GM19397 (cell line): Measurements from ENCODE around the gene PM20D2.

Experiments used
- ATAC-seq: cut with Tn5 transposase; IDR thresholded peaks from one replicate; pipeline ENCODE4 v1.9.1; 2021; ENCODE audit warnings: mild to moderate bottlenecking, moderate library complexity; ENCODE audit not compliant: unreplicated experiment

PM20D2 gene

DNA sequence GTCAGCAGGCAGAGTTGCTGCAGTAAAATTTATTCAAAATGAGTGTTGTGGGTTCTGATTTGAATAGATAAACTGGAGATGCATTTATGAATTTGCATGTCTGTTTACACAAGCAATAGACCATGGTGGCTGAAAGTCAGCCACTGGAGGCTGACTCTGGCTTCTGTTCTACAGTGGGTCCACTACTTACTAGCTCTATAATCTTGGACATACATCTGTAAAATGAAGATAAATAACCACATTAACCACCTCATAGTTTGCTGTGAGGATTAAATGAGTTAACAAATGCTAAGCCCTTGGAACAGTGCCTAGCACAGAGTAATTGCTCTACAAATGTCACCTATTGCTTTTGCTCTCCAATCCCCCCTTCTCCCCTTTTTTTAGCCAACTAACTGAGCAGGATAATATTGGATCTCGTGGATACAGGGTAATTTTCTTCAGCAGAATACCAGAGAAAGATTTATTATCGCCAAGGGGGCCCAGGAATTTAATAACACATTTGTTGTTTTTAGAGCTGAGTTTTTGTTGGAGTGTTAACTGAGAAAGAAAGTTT, 1.4 kb upstream of the PM20D2 start:
- peak; percentile 50 for ATAC-seq

DNA sequence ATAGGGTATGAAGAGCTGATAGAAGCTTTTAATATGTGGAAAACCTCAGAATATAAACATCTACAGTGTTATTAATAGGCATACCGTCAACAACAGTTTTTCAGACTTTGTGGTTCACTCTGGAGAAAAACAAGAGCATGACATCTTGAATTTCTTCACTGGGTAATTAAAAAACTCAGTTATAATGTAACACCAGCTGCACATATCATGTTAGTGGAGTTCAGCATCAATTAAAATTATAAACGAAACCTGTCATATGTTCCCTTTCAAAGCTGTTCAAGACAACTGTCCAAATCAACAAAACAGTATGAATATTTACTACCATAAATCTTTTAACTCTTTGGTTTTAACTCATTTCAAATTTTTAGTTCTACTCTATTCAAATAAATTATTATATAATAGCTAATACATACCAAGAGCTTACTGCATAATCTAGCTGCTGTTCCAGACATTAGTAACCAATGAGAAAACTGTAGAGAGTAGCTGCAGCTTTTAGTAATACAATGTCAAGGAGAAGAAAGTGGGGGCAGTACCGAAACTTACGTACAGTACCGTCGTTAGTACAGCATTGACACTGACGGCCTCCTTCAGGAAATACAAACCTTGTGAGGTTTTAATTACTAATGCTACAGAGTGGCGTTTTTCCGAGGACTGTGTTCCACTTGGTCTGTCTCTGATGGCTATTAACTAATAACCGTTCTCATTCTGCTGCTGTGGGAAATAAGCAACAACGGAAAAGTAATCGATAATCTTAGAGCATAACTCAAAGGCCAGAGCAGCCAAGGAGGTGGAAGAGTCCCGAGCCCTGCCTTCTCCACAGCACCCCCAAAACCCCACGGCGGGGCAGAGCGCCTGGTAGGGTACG, 532 bp upstream of the PM20D2 start:
- peak; percentile 47 for ATAC-seq

DNA sequence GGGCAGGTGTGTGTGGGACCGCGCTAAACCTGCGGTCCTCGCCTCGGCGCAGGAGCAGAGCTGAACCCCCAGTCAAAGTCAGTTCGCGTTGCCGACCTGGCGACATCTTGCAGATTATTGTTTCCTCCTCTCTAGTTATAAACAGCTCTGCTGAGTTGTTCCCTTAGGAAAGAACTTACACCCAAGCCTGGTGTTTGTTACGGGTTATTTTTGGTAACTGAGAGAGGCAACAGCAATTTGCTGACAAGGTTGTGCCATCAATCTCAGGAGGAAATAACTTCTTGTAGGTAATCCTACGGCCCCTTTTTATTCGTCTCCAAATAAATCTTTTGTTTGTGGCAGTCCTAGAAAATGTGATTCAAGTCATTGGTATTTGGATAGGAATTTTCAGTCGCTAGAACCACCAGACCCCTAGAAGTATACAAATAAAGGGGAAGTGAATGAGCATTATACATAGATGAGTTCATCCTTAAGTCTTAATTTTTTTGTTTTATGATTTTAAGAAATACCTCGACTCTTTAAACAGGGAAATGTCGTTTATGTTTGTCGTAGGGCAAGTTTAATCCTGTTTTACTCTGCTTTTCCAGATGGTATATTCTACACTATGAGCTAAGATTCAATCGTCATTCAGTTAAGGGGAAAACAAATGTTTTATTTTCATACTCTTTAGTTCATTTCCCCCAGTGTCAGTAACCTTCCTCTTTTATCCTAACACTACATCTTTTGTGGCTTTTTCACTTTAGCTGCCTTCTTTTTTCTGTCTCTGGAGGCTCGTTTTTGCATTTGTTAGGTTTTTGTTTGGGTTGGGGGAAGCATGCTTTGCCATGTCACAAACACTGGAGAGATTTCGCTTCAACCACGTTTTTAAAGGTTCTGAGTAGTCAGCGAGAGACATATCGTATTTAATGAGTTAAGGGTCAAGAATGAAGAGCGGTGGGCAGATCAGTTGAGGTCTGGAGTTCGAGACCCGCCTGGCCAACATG, 1.2 kb downstream of the PM20D2 start:
- ATAC-seq = peak; percentile 15

DNA sequence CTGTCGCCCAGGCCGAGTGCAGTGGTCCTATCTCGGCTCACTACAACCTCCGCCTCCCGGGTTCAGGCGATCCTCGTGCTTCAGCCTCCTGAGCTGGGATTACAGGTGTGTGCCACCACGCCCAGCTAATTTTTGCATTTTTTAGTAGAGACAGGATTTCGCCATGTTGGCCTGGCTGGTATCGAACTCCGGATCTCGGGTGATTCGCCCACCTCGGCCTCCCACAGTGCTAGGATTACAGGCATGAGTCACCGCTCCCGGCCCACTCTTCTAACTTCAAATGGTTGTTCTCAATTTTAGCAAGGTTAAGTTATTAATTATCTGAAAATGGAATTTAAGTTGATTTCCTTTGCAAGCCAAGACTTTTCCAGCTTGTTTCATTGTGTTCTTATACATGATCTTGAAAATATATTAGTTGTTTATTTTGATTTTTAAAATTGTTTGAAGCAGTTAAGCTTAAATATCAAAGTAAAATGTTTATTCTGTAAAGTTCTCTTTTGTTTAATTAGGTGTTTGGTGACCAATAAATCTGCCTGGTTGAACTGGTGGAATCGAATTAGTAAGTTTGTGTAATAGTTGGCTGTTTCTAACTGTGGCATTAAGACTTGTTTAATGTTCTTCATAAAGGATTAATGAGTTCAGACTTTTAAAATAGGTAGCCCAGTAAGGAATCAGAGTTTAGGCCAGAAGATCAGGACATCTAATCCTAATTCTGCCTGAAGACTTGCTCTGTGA, 2.3 kb downstream of the PM20D2 start:
- no peak for ATAC-seq

DNA sequence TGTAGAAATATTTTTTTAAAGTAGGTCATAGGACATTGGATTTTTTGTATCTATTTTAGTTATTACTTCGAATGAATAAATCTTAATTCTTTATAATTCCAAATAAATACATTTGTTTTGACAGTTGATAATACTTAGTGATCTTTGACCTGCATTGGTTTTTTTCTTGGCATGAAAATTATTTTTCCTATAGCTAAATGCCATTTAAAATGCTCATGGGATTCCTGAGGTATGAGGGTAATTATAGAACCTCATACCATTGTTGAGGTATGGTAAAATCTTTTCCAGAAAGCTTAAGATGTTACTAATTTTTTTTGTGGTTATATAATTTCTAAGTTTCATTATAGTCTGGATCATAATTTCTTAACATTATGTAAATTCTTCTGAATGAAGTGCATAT, 8.3 kb downstream of the PM20D2 start:
- ATAC-seq = no peak

DNA sequence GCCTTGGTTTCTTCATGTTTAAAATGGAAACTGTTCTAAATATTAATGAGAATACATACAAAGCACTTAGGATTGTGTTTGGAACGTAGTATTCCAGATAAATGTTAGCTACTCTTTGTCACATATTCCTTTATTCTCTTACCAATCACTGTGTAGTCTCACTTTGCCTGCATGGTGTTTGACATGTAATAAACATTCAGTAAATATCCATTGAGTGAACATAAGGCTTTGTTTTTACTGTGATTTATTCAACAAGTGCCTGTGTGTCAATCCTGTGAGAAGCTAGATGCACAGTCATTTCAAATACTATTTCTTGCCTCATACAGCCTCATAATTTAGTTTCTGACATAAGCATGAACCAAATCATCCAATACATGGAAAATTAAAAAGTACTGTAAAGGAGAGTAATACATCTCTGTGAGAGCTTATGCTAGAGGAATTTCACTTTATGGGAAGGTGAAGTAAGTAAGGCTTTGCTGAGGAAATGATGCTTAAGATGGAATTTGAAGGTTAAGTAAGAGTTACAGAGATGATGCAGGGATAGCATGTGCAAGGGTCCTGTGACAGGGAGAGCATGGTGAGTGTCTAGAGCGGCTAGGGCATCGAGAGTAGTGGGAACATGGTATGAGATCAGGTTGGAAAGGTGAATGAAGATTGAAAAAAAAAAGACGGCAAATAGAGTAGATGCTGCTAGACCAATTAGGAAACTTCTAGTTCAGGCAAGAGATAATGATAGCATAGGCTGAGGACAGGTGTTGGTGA, 14.7 kb downstream of the PM20D2 start:
- ATAC-seq = no peak

DNA sequence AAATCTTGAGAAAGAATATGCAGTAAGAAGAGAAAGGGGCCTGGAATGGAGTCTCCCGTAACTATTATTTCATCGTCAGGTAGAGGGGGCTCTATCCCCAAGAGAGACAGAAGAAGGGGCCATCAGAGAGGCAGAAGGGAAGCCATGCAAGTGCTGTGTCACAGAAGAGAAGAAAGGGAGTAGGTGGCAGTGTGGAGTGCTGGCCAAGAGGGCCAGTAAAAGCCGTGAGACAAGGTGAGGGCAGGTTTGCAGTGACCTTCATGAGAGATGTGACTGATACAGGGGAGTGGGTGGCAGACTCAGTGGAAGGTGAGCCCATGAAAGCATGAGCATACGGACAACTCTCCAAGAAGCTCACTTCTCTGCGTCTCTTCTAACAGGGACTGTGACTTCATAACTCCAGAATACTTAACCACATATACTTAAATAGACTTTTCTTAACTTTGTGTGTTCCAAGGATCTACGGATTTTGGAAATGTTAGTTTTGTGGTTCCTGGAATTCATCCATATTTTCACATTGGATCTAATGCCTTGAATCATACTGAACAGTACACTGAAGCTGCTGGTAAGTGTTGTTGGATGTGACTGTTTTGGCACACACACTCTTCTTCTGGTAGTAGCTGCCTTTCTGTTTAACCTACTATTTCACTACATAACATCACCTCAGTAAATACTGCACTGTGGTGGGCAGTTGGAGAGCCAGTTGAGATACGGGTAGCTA, 15.6 kb downstream of the PM20D2 start:
- no peak for ATAC-seq

DNA sequence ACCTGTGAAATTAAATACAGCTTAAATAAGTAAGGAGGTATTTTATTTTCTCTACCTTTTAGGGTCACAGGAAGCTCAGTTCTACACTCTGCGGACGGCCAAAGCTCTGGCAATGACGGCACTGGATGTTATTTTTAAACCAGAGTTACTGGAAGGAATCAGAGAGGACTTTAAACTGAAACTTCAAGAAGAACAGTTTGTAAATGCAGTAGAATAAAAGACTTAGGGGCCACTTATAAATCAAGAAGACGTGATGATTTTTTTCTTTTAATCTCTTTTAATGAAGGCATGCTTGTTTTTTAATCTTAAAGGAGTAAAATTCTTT, 16.2 kb downstream of the PM20D2 start:
- ATAC-seq = no peak

DNA sequence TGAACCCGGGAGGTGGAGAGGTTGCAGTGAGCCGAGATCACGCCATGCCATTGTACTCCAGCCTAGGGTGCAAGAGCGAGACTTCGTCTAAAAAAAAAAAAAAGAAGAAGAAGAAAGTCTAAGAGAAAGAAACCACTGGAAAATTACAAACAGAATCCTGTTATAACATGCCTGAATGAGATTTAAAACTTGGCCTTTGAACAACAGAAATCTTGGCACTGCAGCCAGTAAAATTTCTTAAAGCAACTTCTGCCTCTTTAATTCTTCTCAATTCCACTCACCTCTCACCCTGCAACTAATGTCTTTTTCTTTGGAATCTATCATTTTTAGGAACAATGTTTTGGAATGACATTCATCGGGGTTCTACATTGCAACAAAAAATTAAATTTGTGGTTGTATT, 26.3 kb downstream of the PM20D2 start:
- ATAC-seq = no peak

DNA sequence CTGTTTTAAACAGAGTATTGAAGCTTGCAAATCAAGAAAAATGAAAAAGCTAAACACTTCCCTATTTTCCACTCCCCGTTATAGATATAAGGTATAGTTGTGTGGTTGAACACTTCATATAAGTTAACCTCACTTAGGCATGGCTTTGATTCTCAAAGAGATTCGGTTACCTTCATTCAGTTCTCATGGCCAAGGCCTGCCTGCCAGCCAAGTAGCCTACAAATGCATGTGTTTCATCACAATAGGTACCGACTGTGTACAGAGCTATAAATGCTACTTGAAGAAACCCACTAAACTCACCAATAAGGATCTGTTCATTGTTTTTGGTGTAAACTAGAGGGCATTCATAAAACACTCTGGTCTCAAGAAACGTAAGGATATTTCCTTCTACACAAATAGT, 27.8 kb downstream of the PM20D2 start:
- ATAC-seq = no peak

DNA sequence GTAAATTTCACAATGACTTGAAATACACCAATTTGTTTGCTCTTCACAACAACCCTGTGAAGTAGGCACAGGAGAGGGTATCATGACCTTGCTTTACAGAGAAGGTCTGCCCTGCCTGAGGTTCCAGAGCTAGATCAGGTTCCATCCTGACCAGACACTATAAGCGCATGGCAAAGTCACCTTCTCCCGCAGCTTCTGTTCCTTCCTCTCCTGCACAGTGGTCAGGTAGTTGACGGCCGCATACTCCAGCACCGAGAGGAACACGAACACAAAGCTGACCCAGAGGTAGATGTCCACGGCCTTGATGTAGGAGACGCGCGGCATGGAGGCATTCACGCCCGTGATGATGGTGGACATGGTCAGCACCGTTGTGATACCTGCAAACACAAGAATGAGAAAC, 34.3 kb downstream of the PM20D2 start:
- no peak for ATAC-seq

DNA sequence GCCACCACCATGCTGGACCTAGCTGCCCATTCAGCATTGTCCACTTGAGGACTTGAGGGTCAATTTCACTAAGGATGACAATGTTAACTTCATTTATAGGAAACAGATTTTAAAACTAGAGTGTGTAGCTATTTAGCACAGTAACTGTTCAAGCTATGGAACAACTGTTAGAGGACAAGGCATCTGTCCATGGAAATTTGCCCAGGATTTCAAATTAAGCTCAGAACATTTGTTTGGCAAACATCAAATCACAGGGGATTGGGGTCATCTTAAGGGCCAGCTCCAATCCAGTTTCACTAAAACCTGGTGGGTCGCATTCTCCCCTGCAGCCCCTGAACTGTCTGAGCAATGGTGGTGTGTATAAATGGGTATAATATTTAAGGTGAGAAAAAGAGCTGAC, 35.1 kb downstream of the PM20D2 start:
- no peak for ATAC-seq

DNA sequence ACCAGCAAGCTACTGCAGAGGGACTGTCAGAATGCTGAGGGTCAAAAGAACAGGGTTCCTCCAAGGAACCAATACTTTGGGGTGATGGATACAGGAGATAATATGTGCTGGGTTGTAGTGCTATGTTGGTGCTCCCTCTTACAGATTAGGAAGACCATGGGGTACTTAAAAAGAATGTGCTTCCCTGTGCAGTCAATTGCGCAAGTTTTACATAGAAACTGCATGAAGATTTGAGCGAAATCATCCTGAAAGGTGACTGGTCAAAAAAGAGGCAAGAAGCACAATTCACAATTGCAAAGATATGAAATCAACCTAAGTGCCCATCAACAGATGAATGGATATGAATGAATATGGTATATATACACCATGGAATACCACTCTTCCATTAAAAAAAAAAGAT, 37.4 kb downstream of the PM20D2 start:
- ATAC-seq = no peak

DNA sequence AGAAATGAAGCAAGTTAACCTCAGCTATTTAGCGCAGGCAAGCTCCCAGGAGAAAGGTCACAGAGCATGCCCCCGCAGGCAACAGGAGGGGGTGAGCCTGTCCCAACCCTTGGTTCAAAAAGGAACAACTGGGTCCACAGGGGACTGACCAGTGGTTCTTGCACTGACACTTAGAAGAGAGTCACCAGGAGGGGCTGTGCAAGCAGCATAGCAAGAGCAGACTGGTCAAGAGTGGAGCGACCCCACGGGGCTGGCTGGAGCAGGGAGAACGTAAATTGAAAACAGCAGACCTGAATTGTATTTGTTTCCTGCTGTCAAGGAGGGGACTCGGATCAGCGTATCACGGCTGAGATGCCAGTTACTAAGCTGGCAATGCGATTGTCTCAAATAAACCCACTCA, 38.5 kb downstream of the PM20D2 start:
- no peak for ATAC-seq

DNA sequence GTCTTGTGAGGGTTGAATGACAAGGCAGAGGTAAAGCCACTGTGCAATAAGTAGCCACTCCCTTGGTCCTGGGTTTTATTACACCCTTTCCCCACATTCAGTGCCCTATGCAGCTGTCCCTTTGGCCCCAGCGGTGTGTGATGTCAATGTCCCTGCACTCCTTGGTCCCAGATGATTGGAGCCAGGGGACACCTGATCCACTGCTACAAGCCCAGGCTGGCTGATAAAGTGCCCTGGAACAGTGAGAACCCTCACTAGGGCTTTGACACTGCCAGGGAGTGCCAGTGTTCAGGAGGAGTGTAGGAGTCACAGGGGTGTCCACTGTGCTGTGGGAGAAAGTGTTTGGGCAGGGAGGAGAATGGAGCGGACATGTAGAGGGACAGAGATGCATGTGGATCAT, 40.9 kb downstream of the PM20D2 start:
- ATAC-seq = no peak

DNA sequence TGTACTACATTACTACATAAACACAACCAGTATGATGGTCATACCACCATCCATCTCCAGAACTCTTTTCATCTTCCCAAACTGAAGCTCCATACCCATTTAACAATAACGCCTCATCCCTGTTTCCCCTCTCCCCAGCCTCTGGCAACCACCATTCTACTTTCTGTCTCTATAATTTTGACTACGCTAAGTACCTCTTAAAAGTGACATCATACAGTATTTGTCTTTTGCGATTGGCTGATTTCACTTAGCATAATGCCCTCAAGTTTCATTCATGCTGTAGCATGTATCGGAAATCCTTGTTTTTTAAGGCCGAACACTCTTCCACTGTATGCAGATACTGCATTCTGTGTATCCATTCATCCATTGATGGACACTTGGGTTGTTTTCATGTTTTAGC, 41.6 kb downstream of the PM20D2 start:
- ATAC-seq = no peak

DNA sequence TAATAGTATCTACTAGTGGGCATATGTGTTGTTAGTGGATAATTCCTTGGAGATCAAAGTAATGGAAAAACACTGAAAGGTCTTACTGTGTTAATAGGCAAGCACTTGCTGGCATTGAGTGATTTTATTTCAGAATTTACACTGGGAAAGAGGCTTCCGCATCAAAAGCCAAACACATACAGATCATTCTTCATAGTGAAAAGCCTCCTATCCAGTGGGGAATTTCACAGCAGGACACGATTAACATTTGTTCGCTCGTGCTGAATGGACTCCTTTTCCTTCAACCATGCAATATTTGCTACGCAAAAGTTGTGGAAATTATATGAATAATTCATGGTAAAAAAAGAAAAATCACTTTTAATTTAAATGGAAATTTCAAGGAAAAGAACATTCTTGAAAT, 44.9 kb downstream of the PM20D2 start:
- no peak for ATAC-seq

DNA sequence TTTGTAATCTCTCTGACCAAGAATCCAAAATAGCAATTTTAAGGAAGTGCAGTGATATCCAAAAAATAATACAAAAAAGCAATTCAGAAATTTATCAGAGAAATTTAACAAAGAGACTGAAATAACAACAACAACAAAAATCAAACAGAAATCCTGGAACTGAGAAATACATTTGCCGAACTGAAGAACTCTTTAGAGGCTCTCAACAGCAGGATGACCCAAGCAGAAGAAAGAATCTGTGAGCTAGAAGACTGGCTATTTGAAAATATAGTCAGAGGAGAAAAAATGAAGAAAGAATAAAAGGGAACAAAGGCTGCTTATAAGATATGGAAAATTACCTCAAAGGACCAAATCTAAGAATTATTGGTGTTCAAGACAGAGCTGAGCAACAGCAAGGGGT, 48.7 kb downstream of the PM20D2 start:
- no peak for ATAC-seq

DNA sequence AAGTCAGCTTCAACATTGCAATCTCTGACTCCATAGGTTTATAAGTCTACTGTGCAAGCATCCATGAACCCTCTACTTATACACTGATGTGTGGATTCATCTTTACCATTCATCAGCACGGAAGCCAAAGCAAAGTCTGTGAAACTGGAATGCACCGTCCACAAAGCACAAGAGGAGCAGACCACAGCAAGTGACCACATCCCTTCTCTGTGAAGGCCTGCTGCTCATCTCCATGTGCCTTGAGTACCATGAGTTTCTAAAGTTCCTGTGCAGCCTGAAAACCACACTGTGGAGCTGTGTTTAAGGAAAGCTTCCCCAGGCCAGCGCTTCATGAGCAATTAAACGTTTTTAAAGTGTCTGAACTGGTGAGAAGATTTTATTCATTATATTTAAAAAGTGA, 51.3 kb downstream of the PM20D2 start:
- ATAC-seq = no peak

DNA sequence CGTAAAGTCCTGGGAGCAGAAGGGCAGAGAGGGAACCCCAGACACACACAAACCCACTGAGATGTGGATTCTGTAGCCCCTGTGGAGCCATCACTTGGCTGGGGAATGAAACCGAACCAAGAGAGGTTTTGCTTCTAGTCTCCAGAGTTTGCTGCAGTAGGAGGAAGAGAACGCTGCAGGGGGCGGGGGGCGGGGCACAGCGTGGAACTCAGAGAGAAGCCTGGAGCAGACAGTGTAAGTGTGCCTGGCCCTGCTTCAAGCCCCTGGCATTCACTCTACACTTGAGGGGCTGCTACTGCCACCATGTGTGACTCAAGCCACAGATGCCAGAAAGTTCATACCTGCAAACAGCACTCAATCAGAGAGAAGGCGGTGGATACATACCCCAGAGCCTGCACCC, 52.4 kb downstream of the PM20D2 start:
- ATAC-seq = no peak
